ENCODE measurements around the gene CYS1.
"Not testable (repeated sequence)": the region's sequence is repeated elsewhere in the genome, so short reads cannot be mapped to it uniquely, and the experiment has no call there.

The CYS1 gene

DNA sequence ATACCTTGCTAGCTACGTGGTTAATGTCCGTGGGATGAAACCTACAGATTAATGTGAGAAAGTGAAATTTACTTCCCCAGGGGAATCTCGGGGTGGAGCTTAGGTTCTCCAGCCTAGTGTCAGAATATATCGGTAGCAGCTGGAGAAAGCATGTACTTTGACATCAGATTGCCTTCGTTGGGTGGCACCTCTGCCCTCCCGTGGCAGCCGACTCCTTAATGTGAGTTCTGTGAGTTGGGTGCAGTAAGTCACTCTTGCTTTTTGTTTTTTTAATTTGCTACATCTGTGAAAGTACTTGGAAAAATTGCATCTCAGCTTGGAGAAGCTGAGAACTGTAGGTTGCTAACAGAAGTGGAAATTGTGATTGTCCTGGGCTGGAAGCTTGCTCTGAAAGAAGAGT, 33.3 kb downstream of the CYS1 start:
- DNase-seq (ENCODE audit: low read depth), result no peak

GRCh38 chr2:10045561-10046355, 34.5 kb downstream of the CYS1 start:
- no peak for DNase-seq (ENCODE audit: low read depth)

- peak; percentile 84 for DNase-seq (ENCODE audit: low read depth)
Measured at GRCh38 chr2:10043906-10044601, 36.2 kb downstream of the CYS1 start.

DNA sequence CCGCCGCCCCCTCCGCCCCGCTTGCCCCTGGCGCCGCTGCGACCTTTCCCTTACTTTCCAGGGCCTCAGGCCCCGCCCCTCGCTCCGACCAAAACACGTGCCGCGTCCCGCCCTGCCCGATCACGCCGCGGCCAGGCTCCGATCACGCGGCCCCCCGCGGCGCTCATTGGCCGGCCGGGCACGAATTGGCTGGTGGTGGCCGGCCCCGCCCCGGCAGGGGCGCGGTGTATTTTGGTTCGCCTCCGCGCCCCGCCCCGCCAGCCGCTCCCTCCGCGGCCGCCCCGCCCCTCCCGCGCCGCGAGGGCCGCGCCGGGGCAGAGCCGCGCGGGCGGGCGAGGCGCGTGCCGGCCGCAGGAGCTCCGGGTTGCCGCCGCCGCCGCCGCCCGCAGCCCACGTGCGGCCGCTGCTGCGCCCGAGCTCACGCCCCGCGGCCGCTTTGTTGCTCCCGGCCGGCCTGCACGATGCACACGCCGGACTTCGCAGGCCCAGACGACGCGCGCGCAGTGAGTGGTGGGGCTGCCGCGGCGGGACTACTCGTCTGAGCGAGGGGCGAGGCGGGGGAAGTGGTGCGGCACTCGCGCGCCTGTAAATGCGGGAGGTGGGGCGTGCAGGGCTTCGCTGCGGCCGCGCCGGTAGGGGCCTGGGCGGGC, 36.8 kb downstream of the CYS1 start, which contains the start of gene KLF11:
KLF11 (plus strand) TSS at position 295 of the 650 bp plus-strand sequence; CDS start at position 462, 167 bp downstream.
- DNase-seq (ENCODE audit: low read depth), result peak; percentile 77

DNA sequence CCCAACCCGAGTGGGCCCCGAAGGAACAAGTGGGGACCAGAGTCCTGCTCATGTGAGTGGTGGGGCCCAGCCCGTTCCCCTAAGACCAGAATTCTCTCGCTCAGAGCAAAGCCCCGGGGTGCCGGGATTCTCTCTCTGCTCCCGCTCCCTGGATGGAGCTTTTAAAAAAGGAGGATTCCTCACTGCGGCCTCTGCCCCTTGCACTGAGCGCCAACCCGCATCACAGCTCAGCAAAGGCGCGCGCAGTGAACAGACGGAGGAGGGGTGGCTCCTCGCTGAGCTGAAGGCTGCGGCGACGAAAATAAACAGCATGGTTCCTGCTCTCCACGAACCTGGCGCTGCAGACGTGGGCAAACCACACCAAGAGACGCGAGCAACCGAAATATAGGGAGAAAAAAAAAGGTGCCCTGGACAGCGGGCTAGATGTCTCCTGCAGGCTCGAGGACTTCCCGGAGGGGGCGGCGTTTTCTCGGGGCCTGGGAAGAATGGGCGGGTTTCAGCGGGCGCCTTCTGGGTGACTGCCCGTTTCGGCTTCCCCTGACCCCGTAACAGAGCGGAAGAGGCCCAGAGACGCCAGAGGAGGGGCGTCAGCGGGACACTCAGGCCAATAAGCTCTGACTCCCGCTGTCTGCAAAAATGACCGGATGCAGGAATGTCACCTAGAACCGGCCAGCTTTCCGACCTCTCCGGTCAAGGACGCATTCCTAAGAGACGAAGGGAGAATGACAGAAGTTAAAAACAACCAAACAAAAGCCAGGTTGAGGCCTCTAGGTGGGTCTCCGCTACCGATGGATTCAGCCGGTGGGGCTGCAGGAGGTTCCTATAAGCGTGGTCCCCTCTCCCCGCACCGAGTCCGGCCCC, 37.7 kb downstream of the CYS1 start:
- peak; percentile 23 for DNase-seq (ENCODE audit: low read depth)

DNA sequence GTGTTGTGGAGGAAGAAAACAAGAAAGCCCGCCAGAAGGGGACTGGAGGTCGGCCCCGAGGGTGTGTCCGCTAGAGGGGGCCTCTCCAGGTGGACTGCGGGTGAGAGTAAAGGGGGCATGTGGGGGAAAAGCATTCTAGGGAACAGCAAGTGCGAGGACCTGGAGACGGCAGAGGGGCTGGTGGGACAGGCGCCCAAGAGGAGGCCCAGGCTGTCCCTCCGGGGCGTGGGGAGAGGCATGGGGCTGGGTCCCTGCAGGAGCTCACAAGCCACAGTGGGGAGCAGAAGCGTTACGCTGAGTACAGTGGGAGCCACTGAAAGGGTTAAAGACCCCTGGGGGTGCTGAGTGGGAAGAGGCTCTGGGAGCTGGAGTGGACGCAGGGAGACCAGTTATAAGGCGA, 38.5 kb downstream of the CYS1 start:
- no peak for DNase-seq (ENCODE audit: low read depth)

DNA sequence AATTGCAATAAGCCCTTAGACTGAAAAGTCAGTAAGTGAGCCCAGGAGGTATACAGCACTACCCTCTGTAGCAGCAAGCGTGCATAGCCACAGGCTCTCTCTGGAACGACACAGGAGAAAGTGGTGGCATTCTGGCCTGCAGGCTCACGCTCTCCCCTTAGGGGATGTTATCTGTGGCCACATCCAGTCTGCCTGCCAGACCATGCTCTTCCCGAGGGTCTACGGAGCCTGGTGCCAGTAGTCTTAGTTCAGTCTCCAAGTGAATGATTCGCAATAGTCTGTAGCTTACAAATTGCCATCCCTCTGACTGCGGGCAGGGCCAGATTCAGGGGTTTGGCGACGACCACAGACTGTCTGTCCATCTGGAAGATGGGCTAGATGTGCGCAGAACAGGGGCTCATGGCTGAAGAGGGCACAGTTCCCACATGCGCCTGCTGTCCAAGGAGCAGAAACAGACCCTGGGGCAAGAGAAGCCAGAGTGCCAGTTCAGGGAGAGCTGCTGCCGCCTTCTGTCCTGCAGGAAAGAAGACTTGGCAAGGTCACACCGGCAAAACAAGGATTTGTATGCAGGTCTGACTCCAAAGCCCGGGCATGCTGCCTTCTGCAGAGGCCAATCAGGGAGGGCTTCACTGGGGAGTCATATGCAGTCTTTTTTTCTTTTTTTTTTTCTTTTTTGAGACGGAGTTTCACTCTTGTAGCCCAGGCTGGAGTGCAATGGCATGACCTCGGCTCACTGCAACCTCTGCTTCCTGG, 40.4 kb downstream of the CYS1 start:
- no peak for DNase-seq (ENCODE audit: low read depth)

GRCh38 chr2:10038716-10039115, 41.5 kb downstream of the CYS1 start:
- no peak for DNase-seq (ENCODE audit: low read depth)

DNA sequence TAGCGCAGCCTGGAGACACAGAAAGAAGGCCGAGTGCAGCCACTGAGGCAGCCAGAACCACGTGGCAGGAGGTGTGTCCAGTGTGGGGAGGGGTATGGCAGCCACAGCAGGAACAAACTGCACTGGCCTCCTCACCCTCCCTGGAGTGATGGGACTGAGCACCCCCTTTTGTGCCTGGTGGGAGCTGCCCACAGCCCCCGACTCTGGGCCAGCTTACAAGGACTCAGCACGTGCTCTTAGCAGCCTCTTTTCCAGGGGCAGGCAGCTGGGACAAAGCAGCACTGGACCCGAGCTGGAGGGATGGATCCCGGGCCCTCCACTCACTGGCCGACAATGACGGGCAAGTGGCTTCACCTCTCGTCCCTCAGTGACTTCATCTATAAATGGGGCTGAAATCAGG, 42.1 kb downstream of the CYS1 start:
- DNase-seq (ENCODE audit: low read depth), result no peak

DNA sequence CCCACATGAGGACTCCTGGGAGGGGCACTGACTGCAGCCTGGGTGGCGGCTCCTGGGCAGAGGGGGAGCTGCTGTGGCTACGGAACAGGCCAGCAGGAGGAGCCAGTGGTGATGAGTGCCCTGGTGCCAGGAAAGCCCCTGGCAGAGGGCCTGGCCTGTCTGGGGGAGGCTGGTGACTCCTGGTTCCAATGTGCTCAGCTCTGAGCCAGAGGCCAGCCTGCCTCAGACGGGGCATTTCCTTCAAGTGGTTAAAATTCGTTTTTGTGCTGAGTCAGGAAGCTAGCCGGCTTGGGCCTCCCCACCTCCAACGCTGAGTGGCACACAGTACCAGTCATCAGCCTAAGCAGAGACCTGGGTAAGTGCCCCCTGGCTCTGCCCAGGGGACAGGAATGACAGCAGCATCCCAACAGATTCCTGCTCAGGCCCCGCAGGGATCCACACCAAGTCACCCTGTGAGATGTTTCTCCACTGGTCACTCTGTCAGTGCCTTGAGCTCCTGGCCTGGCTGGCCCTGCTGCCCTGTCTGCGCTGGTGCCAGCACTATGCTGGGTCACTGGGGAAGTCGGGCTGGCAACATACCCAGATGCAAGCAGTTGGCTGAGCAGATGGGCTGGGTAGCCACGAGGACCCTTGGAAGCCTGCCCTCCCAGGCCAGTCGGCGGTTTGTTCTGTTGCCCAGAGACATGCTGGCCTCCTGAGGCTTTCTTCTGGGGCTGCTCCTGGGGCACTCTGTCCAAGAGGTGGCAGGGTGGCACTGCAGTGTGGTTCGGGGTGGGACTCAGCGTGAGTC, 43.9 kb downstream of the CYS1 start:
- DNase-seq (ENCODE audit: low read depth), result peak; percentile 28

DNA sequence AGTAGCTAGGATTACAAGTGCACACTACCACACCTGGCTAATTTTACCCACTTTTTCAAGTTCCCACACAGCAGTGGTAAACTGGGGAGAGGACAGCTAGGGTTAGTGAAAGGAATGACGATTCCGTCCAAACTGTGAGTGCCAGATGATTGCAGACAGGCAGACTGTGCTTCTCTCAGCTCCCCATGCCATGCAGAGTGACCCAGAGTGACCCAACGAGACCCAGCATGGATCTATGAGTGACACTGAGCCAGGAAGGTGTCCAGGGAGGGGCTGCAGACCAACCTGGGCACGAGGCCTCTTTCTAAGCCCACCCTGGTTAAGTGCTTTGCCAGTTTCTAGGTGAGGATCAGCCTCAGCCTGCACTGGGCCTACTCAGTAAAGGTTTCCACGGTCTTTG, 44.6 kb downstream of the CYS1 start:
- no peak for DNase-seq (ENCODE audit: low read depth)

- DNase-seq (ENCODE audit: low read depth), result no peak
Measured at GRCh38 chr2:10035053-10035422, 45.2 kb downstream of the CYS1 start.

- DNase-seq (ENCODE audit: low read depth), result no peak
Measured at GRCh38 chr2:10034333-10035052, 45.7 kb downstream of the CYS1 start.

DNA sequence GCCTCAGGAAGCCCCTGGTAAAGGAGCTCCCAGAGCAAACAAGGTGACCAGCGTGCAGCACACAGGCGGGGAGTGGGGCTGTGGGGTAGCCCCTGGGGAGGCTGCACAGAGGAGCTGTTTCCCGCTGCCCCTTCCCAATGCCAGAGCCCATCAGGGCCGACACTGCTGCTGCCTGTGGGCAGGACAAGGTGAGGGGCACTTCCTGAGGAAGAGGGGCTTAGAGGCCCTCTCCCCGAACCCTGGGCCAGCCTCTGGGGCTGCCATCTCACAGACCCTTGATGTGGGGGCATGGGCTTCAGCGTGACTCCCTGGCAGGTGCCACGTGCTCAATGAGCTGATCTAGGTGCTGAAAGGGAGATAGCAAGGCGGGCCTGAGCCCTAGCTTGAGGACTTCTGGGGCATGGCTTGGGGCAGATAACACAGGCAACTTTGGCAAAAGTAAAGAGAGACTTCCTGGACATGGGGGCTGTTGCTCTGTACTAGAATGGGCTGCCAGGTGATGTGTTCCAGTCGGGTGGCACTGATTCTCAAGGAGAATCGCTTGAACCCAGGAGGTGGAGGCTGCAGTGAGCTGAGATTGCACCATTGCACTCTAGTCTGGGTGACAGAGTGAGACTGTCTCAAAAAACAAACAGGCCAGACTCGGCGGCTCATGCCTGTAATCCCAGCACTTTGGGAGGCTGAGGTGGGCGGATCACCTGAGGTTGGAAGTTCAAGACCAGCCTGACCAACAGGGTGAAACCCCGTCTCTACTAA, 46.8 kb downstream of the CYS1 start:
- DNase-seq (ENCODE audit: low read depth), result no peak

GRCh38 chr2:10032746-10033105, 47.5 kb downstream of the CYS1 start:
- no peak for DNase-seq (ENCODE audit: low read depth)

GRCh38 chr2:10031886-10032745, 48.1 kb downstream of the CYS1 start:
- DNase-seq (ENCODE audit: low read depth), result no peak

DNA sequence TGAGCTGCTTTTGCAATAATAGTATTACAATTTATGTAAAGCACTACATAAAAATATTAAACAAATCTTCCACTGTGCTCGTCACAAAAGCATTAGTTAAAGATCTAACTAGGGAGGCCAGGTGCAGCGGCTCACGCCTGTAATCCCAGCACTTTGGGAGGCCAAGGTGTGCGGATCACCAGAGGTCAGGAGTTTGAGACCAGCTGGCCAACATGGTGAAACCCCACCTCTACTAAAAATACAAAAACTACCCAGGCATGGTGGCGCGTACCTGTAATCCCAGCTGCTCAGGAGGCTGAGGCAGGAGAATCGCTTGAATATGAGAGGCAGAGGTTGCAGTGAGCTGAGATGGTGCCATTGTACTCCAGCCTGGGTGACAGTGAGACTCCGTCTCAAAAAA, 49.4 kb downstream of the CYS1 start:
- DNase-seq (ENCODE audit: low read depth), result not testable (repeated sequence)

DNA sequence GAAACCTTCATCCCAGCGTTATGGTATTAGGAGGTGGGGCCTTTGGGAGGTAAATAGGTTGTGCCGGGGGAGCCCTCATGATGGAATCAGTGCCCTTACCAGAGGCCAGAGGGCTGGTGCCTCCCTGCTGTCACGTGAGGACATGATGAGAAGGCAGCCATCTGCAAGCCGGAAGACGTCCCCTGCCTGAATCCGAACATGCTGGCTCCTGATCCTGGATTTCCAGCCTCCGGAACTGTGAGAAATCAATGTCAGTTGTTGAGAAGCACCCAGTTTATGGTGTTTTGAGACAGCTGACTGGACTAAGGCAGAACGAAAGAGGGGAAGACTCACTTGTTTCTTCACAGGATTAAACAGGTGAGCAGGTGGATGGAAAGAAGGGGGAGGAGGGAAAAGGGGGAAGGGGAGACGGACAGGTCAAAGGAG, 49.9 kb downstream of the CYS1 start:
- DNase-seq (ENCODE audit: low read depth), result no peak
